MM.1S (cell line): ENCODE data around the gene GREB1.

Experiments
- DNase-seq: peaks from one replicate; pipeline ENCODE4 v3.0.0-alpha.2; 2015
- H2AFZ ChIP-seq: fragments of 300-600 bp; sonication (generic); 2 replicates; pipeline ENCODE4 v1.6.0; 2016; ENCODE audit warnings: antibody characterized with exemption, low read length
- H3F3A ChIP-seq: fragments of 300-600 bp; sonication (generic); 2 replicates; pipeline ENCODE4 v1.6.1; 2016; ENCODE audit warnings: mild to moderate bottlenecking, antibody characterized with exemption, low read length, moderate library complexity, mixed read lengths; ENCODE audit not compliant: insufficient read depth
- H3K27ac ChIP-seq: fragments of 300-600 bp; sonication (generic); 2 replicates; pipeline ENCODE4 v1.5.1; 2016; ENCODE audit warnings: mild to moderate bottlenecking, low read length
- H3K27me3 ChIP-seq: fragments of 300-600 bp; sonication (generic); replicated peaks from 2 replicates; pipeline ENCODE4 v1.6.0; 2016; ENCODE audit warnings: low read length; ENCODE audit not compliant: insufficient read depth
- H3K36me3 ChIP-seq: fragments of 300-600 bp; sonication (generic); replicated peaks from 2 replicates; pipeline ENCODE4 v1.6.1; 2016; ENCODE audit warnings: mild to moderate bottlenecking, low read length, mixed read lengths; ENCODE audit not compliant: insufficient read depth
- H3K4me1 ChIP-seq: fragments of 300-600 bp; sonication (generic); 2 replicates; pipeline ENCODE4 v1.6.1; 2016; ENCODE audit warnings: low read length, mixed read lengths
- H3K4me2 ChIP-seq: fragments of 300-600 bp; sonication (generic); 2 replicates; pipeline ENCODE4 v1.6.0; 2016; ENCODE audit warnings: low read depth, low read length
- H3K4me3 ChIP-seq: fragments of 300-600 bp; sonication (generic); 2 replicates; pipeline ENCODE4 v1.5.1; 2016; ENCODE audit warnings: low read length, mixed read lengths
- H3K79me2 ChIP-seq: fragments of 300-600 bp; sonication (generic); 2 replicates; pipeline ENCODE4 v1.6.1; 2016; ENCODE audit warnings: mixed run types, low read length, mixed read lengths
- H3K9ac ChIP-seq: fragments of 300-600 bp; sonication (generic); 2 replicates; pipeline ENCODE4 v1.6.1; 2016; ENCODE audit warnings: low read length, mixed read lengths
- H3K9me2 ChIP-seq: fragments of 300-600 bp; sonication (generic); replicated peaks from 2 replicates; pipeline ENCODE4 v1.6.1; 2016; ENCODE audit warnings: mild to moderate bottlenecking, low read length, mixed read lengths; ENCODE audit not compliant: insufficient read depth
- H3K9me3 ChIP-seq: fragments of 300-600 bp; sonication (generic); replicated peaks from 2 replicates; pipeline ENCODE4 v1.6.1; 2016; ENCODE audit warnings: mild to moderate bottlenecking, low read length, mixed read lengths; ENCODE audit not compliant: insufficient read depth
- H4K20me1 ChIP-seq: fragments of 300-600 bp; sonication (generic); 2 replicates; pipeline ENCODE4 v1.6.1; 2016; ENCODE audit warnings: mild to moderate bottlenecking, low read length, moderate library complexity, mixed read lengths; ENCODE audit not compliant: insufficient read depth
- EZH2 ChIP-seq: fragments of 300-600 bp; sonication (generic); optimal IDR thresholded peaks from 2 replicates; pipeline ENCODE3; 2017; ENCODE audit warnings: low read depth, mild to moderate bottlenecking, antibody characterized with exemption, low read length, mixed read lengths
- EZH2phosphoT487 ChIP-seq: fragments of 300-600 bp; sonication (generic); IDR thresholded peaks from 2 replicates; pipeline ENCODE4 v1.6.1; 2018; ENCODE audit warnings: antibody characterized with exemption, low read length
- TF ChIP-seq, protein P1 (sequence below): fragments of 300-600 bp; sonication (generic); IDR thresholded peaks from 2 replicates; pipeline ENCODE4 v1.5.1; 2016; ENCODE audit warnings: antibody characterized with exemption, low read length, mixed read lengths

GREB1 gene

DNA sequence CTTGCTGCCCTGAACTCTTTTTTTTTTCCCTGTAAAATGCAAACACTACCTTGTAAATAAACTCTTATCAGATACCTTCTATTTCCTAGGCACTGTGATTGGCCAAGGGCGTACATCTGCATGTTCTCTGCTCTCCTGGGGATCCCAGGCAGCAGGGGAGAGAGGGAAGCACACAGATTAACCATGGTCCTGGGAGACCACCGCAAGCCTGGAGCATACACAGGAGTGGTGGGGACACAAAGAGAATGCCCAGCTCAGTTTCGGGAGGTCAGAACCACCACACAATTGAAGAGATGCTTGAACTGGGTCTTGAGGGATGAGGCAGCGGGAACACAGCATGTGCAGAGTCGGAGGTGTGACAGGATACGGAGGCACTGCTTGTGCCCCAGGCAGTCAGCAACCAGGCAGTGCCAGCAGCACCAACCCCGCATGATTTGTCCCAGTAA, 2.1 kb downstream of the GREB1 start:
- DNase-seq, result no peak
- Histone ChIP-seq H3K4me3 (no peak overlapping the region), H3K79me2 (no peaks in the 10 kb centered on the region), H3K9me3 (no peaks in the 10 kb centered on the region), H3K9me2 (no peaks in the 10 kb centered on the region), H3K27ac (no peak overlapping the region), H3K4me1 (no peaks in the 10 kb centered on the region), H3K9ac (no peak overlapping the region), H3K4me2 (no peak overlapping the region), H2AFZ (no peak overlapping the region), H4K20me1 (no peaks in the 10 kb centered on the region), H3F3A (no peaks in the 10 kb centered on the region), H3K36me3 (no peaks in the 10 kb centered on the region), H3K27me3 (no peaks in the 10 kb centered on the region)
- TF ChIP-seq, protein P1, sequence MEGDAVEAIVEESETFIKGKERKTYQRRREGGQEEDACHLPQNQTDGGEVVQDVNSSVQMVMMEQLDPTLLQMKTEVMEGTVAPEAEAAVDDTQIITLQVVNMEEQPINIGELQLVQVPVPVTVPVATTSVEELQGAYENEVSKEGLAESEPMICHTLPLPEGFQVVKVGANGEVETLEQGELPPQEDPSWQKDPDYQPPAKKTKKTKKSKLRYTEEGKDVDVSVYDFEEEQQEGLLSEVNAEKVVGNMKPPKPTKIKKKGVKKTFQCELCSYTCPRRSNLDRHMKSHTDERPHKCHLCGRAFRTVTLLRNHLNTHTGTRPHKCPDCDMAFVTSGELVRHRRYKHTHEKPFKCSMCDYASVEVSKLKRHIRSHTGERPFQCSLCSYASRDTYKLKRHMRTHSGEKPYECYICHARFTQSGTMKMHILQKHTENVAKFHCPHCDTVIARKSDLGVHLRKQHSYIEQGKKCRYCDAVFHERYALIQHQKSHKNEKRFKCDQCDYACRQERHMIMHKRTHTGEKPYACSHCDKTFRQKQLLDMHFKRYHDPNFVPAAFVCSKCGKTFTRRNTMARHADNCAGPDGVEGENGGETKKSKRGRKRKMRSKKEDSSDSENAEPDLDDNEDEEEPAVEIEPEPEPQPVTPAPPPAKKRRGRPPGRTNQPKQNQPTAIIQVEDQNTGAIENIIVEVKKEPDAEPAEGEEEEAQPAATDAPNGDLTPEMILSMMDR, result no peak
- TF ChIP-seq EZH2phosphoT487, result no peak
- no peak for TF ChIP-seq EZH2

DNA sequence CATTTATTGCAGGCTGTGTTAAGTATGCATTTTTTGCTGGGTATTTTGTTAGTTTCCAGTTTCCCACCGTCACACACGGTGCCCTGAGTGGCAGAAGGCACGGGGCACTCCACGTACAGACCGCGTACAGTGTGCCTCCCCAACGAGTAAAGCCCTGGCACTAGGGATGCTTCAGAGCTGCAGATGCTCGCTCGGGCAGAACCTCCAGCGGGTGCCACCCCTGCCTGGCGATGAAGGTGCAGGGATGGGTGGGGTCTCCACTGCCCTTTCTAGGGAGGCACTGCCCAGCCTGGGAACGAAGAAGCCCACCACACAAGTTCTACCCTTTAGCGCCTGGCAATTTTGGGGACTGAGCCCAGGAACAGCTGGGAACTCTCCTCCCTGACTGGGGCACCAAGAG, 4.1 kb downstream of the GREB1 start:
- DNase-seq, result no peak
- Histone ChIP-seq H3K4me3 (no peak overlapping the region), H3K4me1 (peaks cover 9% of the 10 kb centered on the region), H3K27ac (no peak overlapping the region), H2AFZ (no peak overlapping the region), H3K79me2 (no peaks in the 10 kb centered on the region), H4K20me1 (no peaks in the 10 kb centered on the region), H3K36me3 (no peaks in the 10 kb centered on the region), H3F3A (no peaks in the 10 kb centered on the region), H3K4me2 (no peak overlapping the region), H3K27me3 (no peaks in the 10 kb centered on the region), H3K9ac (no peak overlapping the region), H3K9me3 (no peaks in the 10 kb centered on the region), H3K9me2 (no peaks in the 10 kb centered on the region)
- TF ChIP-seq EZH2 (no peak), EZH2phosphoT487 (no peak)
- TF ChIP-seq, protein P1, result no peak

DNA sequence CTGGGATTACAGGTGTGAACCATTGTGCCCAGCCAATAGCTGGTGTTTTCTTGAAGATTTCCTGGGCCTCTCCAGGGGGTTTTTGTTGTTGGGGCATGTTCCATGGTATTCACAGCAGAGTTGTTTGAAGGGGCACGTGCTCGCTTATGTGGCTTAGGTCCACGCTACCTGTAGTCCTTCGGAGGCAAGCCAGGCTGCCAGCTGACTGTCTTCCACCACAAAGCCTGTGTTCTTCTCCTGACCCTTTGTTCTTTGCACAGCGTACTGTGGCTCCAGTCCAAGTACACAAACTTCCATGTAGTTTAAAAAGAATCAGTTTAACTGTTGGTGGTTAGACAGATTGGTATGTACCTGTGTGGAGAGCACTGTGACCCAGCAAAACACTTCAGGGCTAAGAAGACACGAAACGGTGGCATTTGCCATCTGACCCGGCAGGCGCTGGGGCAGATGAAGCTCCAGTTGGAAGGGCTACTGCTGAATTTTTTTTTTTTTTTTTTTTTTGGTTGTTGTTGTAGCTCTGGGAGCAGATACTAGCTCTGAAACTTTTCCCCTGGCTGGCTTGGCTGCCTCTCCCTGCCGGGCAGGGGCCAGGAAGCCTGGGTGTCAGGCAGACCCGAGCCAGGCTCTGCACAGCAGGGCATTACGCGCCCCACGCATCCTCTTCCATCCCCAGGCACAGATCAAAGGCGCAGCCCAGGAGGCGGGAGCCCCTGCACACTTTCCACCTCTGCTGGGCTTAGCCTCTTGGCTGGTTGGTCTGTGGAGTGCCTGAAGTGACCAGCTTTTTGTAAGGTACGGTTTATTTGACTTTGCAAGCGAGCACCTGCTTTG, 5.7 kb downstream of the GREB1 start:
- no peak overlapping the region for H3K9ac ChIP-seq
- H3K27ac ChIP-seq, result no peak overlapping the region
- peaks cover 9% of the 10 kb centered on the region for H3K4me1 ChIP-seq
- H3F3A ChIP-seq, result no peaks in the 10 kb centered on the region
- H3K36me3 ChIP-seq, result no peaks in the 10 kb centered on the region
- no peaks in the 10 kb centered on the region for H3K9me2 ChIP-seq
- no peaks in the 10 kb centered on the region for H4K20me1 ChIP-seq
- H3K79me2 ChIP-seq, result no peaks in the 10 kb centered on the region
- H3K27me3 ChIP-seq, result no peaks in the 10 kb centered on the region
- no peak for DNase-seq
- H3K4me2 ChIP-seq, result no peak overlapping the region
- TF ChIP-seq, protein P1, result no peak
- H3K4me3 ChIP-seq, result no peak overlapping the region
- H3K9me3 ChIP-seq, result no peaks in the 10 kb centered on the region
- H2AFZ ChIP-seq, result no peak overlapping the region
